ENCODE measurements around the gene MC3R. TPM values are rescaled to one million over a fixed set of nuclear protein-coding genes. Genes with fewer than 3 reads are reported as not detected.

Gene MC3R
- total RNA-seq, 1 donor: not detected

DNA sequence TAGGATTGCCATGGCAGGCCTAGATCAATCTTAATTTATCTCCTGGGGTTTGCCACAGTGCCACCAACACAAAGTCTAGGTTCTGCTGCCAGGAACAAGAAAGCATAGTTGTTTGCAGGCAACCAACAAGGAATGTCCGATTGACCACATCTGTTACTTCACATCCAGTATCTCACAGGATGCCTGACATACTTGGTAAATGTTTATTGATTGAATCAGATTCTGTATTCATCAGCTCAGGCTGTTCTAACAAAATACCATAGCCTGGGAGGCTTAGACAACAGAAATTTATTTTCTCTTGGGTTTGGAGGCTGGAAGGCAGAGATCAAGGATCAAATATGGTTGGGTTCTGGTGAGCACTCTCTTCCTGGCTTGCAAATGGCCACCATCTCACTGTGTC is 26.3 kb upstream of the MC3R start:
- TF ChIP-seq, protein P1, sequence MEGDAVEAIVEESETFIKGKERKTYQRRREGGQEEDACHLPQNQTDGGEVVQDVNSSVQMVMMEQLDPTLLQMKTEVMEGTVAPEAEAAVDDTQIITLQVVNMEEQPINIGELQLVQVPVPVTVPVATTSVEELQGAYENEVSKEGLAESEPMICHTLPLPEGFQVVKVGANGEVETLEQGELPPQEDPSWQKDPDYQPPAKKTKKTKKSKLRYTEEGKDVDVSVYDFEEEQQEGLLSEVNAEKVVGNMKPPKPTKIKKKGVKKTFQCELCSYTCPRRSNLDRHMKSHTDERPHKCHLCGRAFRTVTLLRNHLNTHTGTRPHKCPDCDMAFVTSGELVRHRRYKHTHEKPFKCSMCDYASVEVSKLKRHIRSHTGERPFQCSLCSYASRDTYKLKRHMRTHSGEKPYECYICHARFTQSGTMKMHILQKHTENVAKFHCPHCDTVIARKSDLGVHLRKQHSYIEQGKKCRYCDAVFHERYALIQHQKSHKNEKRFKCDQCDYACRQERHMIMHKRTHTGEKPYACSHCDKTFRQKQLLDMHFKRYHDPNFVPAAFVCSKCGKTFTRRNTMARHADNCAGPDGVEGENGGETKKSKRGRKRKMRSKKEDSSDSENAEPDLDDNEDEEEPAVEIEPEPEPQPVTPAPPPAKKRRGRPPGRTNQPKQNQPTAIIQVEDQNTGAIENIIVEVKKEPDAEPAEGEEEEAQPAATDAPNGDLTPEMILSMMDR (IDR thresholded peaks at IDR 0.05; ENCODE audit: insufficient read depth, low read length): no peak
- H3K4me3 ChIP-seq (ENCODE audit: low read depth, low read length): no peak overlapping the region
- no peak for DNase-seq (ENCODE audit: low read depth)

DNA sequence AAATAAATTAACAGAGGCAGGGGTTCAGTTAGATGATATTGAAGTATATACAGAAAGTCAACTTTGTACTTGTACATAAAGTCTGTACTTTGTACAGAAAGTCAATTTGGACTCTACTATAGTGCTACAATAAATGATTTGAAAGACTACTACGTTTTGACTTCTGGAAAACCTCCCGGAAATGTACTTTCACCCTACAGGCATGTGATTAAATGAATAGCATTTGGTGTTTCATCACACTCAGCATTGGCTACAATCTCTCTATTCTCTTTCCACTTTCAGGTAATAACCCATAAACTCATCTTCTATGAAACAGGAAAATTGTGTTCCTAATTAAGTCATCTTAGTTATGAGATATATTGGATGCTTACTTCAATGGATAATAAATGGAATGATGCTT is 25.6 kb upstream of the MC3R start:
- DNase-seq (ENCODE audit: low read depth): no peak
- H3K4me3 ChIP-seq (ENCODE audit: low read depth, low read length): no peak overlapping the region
- TF ChIP-seq, protein P1 (IDR thresholded peaks at IDR 0.05; ENCODE audit: insufficient read depth, low read length): no peak

DNA sequence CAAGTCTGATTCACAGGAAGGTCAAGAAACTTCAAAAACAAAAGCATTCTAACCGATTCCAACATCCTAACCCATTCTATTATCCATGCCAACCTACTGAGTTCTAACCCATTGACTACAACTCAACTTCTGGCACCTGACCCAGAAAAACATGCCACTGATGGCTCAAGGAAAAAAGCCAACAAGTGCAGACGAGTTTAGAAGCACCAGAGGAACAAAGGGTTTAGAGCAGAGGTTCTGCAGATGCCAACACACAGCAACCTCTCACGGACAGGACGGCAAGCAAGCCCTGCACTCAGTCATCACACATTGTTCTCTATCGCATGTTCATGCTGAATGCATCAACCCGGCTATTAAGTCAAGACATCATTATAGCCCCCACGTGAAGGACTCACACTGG is 25.2 kb upstream of the MC3R start:
- no peak for DNase-seq (ENCODE audit: low read depth)
- TF ChIP-seq, protein P1 (IDR thresholded peaks at IDR 0.05; ENCODE audit: insufficient read depth, low read length): no peak
- no peak overlapping the region for H3K4me3 ChIP-seq (ENCODE audit: low read depth, low read length)

DNA sequence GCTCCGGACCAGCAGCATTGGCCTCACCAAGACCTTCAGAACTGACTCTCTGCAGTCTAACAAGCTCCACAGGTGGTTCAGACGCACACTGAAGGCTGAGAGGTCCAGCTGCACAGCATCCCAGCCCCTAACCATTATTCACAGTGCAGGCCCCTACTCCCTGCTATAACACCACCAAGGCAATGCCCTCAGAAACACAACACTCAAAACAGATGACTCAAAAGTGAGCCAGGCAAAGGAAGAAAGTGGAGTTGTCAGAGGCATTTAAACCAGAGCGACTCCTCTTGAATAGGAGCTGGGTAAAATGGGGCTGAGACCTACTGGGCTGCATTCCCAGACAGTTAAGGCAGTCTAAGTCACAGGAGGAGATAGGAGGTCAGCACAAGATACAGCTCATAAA is 20.5 kb upstream of the MC3R start:
- TF ChIP-seq, protein P1 (IDR thresholded peaks at IDR 0.05; ENCODE audit: insufficient read depth, low read length): no peak
- H3K4me3 ChIP-seq (ENCODE audit: low read depth, low read length): no peak overlapping the region
- DNase-seq (ENCODE audit: low read depth): no peak

DNA sequence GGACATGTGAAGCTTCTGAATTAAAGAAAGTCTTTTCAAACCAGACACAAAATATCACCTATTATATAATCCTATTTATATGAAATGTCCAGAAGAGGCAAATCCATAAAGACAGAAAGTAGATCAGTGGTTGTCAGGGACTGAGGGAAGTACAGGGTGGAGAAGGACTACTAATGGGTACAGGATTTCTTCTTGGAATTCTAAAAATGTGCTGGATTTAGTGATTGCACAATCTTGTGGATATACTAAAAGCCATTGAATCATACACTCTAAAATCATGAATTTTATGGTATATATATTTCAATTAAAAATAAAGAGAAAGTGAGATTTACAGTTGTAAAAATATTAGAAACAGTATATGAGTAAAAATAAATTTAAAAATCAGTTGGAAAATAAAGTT is 18.7 kb upstream of the MC3R start:
- no peak for DNase-seq (ENCODE audit: low read depth)
- TF ChIP-seq, protein P1 (IDR thresholded peaks at IDR 0.05; ENCODE audit: insufficient read depth, low read length): no peak
- H3K4me3 ChIP-seq (ENCODE audit: low read depth, low read length): no peak overlapping the region

DNA sequence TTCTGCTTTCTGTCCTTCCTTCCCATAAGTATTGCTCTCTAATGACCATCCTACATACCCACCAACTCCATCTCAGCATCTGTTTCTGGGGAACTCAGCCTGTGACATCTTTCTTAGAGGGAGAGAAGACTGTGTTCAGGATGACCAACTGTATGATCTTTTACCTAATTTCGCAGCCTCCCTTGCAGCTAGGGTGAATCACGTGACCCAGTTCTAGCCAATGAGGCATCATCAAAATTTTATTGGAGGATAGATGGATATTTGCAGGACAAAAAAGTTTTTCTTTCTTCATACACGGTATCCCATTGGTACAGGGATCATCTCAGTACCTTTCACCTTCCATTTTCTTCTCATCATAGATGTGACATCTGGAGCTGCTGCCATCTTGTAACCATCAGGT is 14.4 kb upstream of the MC3R start:
- TF ChIP-seq, protein P1 (IDR thresholded peaks at IDR 0.05; ENCODE audit: insufficient read depth, low read length): no peak
- no peak for DNase-seq (ENCODE audit: low read depth)
- no peak overlapping the region for H3K4me3 ChIP-seq (ENCODE audit: low read depth, low read length)

DNA sequence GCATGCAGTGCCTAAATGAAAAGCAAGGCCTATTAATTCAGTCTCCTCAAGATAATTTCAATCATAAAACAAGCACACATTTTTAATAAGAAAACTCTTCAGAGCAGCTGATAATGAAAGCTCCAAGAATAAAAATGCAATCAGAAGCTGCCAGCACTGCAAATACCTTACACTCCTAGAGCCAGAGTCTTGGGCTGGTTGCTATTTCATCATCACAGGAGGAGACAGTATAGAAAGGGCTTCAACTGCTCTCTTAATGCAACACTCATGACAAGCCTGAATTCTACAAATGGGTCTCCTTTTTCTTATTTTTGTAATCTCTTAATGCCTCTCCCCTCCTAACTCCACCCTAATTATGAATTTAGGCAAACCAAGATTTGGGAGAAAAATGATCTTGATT is 11.2 kb upstream of the MC3R start:
- TF ChIP-seq, protein P1 (IDR thresholded peaks at IDR 0.05; ENCODE audit: insufficient read depth, low read length): no peak
- DNase-seq (ENCODE audit: low read depth): no peak
- H3K4me3 ChIP-seq (ENCODE audit: low read depth, low read length): no peak overlapping the region

All from fibroblast of the aortic adventitia (primary cell).